HUES6 (cell line): ENCODE measurements around the gene PLB1.

Experiments used
- H3K27ac ChIP-seq: 2 replicates; pipeline ENCODE4 v1.7.0; 2013; ENCODE audit warnings: low read depth, mild to moderate bottlenecking, low read length, inconsistent platforms
- H3K27me3 ChIP-seq: 2 replicates; pipeline ENCODE4 v1.6.1; 2013; ENCODE audit warnings: low read length; ENCODE audit not compliant: control insufficient read depth, insufficient read depth
- H3K36me3 ChIP-seq: 2 replicates; pipeline ENCODE4 v1.6.1; 2013; ENCODE audit warnings: low read length; ENCODE audit not compliant: control insufficient read depth, insufficient read depth
- H3K4me1 ChIP-seq: 2 replicates; pipeline ENCODE4 v1.6.1; 2013; ENCODE audit warnings: low read length; ENCODE audit not compliant: control insufficient read depth, insufficient read depth
- H3K4me3 ChIP-seq: 2 replicates; pipeline ENCODE4 v1.5.1; 2013; ENCODE audit warnings: low read depth, low read length
- H3K9ac ChIP-seq: one replicate; pipeline ENCODE4 v1.6.1; 2013; ENCODE audit warnings: mild to moderate bottlenecking, low read length
- H3K9me3 ChIP-seq: 2 replicates; pipeline ENCODE4 v1.6.1; 2013; ENCODE audit warnings: low read depth, low read length; ENCODE audit not compliant: control insufficient read depth, insufficient read depth

The PLB1 gene

GRCh38 chr2:28505361-28505760, 9.5 kb downstream of the PLB1 start:
- H3K27ac ChIP-seq: no peak overlapping the region

DNA sequence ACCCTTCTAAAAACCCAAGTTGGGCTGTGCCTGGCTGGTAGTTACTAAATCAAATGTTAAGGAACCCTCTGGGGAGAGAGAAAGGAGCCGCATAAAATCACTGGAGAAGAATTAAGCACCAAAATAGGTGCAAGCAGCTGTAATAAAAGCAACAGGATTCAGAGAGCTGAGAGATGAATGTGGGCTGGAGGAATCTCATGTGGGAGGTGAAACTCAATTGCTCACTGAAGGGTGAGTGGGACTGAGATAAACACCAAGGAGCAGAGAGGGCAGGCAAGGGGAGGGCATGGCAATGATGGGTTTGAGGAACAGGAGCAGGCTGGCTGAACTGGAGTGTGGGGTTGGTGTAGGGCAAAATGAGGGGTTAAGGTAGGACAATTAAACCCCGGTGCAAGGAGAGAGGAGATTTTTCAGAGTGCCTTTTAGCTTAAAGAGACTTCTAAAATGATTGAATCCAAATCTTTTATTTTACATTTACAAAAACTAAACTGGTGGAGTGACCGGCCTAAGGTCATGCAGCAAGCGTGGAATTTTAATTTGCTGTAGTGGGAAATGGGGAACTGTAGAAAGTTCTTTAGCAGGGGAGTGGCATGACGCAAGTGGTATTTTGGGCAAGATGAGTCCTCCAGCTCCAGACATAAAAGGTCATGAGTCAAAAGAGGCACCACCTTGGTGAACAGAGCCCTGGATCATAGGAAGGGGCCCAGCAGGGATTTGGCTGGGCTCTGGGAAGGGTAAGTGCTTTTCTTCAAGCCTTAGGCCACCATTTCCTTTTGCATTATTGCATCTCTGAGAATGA, 10.5 kb downstream of the PLB1 start:
- no peaks in the 10 kb centered on the region for H3K27me3 ChIP-seq
- no peaks in the 10 kb centered on the region for H3K36me3 ChIP-seq
- H3K9me3 ChIP-seq: no peaks in the 10 kb centered on the region
- no peak overlapping the region for H3K4me3 ChIP-seq
- no peaks in the 10 kb centered on the region; the same call in 1 of the 2 replicates for H3K4me1 ChIP-seq
- H3K9ac ChIP-seq: no peak overlapping the region
- no peak overlapping the region for H3K27ac ChIP-seq

More at GRCh38 chr2:28505361-28505760, 9.5 kb downstream of the PLB1 start:
- Histone ChIP-seq H3K4me1 (no peaks in the 10 kb centered on the region; the same call in 1 of the 2 replicates), H3K9ac (no peak overlapping the region), H3K27me3 (no peaks in the 10 kb centered on the region), H3K9me3 (no peaks in the 10 kb centered on the region), H3K4me3 (no peak overlapping the region), H3K36me3 (no peaks in the 10 kb centered on the region)

DNA sequence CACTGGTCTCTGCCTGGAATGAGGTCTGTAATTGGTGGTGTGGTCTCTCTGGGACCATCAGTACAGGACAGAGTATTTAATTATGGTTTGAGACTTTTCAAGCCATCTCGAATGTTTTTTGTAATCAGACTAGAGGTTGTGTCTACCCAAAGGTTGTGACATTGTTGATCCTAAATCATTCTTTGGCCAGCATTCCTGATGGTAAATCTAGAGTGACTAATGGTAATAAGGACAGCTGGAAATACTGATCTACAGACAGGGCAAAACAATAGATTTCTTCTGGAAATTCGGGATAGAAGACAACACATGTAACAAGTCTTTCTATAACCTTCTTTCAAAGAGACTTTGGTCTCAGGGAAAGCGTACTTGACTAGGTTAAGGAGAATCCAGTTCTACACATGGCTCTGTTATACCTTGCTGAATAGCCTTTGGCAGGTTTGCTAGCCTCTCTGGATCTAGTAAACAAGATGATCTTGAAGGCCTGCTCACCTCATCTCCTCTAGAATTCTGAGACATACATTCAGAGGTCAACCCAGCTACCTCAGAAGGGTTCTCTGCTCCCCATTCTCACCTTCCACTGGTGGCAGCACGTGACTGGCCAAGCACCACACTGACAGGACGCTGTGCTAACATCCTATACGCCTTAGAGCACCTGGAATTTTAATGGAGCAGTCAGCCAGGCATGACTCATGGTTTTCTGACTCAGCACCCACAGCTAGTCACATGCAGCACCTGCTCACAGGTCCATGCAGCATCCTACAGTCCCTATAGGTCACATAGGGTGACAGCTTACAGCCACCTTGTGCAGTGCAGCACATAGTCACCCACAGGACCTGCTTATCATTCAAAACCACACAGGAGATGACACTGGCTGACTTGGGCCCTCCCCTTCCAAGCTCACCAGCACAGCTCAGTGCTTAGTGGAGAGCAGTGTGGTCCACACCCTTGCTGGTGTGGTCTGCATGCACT, 12.2 kb downstream of the PLB1 start:
- H3K27ac ChIP-seq: no peak overlapping the region
- no peaks in the 10 kb centered on the region; the same call in 1 of the 2 replicates for H3K4me1 ChIP-seq
- no peaks in the 10 kb centered on the region for H3K27me3 ChIP-seq
- H3K4me3 ChIP-seq: no peak overlapping the region
- H3K36me3 ChIP-seq: no peaks in the 10 kb centered on the region
- no peak overlapping the region for H3K9ac ChIP-seq
- H3K9me3 ChIP-seq: no peaks in the 10 kb centered on the region; the same call in 1 of the 2 replicates

- H3K9me3 ChIP-seq: no peaks in the 10 kb centered on the region; the same call in 1 of the 2 replicates
- H3K4me3 ChIP-seq: no peak overlapping the region
- no peaks in the 10 kb centered on the region for H3K27me3 ChIP-seq
- H3K9ac ChIP-seq: no peak overlapping the region
- H3K4me1 ChIP-seq: no peaks in the 10 kb centered on the region; the same call in 1 of the 2 replicates
- no peaks in the 10 kb centered on the region for H3K36me3 ChIP-seq
- no peak overlapping the region for H3K27ac ChIP-seq
Measured at GRCh38 chr2:28509361-28509760, 13.5 kb downstream of the PLB1 start.

DNA sequence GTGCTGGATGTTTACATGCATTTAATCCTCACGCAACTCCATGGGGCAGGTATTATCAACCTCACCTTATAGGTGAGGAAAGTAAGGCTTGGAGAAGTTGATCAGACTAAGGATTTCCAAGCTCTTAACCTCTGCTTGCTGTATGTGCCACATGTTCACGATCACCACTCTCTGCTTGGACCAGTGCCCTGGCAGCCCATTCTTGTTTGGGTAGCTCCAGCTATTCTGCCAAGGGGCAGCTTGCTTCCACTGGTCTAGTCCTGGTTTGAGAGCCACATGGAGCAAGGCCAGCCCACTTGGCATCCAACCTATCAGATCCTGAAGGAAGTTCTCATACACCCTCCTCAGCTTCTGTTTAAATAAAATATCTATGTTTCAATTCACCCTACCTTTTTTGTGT, 14.3 kb downstream of the PLB1 start:
- Histone ChIP-seq H3K27me3 (no peaks in the 10 kb centered on the region), H3K9ac (no peak overlapping the region)

GRCh38 chr2:28511871-28512606, 16.2 kb downstream of the PLB1 start:
- no peak overlapping the region for H3K9ac ChIP-seq
- H3K9me3 ChIP-seq: no peaks in the 10 kb centered on the region; the same call in 1 of the 2 replicates
- peaks cover 5% of the 10 kb centered on the region for H3K27me3 ChIP-seq
- no peaks in the 10 kb centered on the region for H3K36me3 ChIP-seq
- H3K27ac ChIP-seq: no peak overlapping the region
- no peak overlapping the region for H3K4me3 ChIP-seq
- no peaks in the 10 kb centered on the region; the same call in 1 of the 2 replicates for H3K4me1 ChIP-seq

More for the DNA sequence above, 14.3 kb downstream of the PLB1 start:
- no peak overlapping the region for H3K27ac ChIP-seq
- no peak overlapping the region for H3K4me3 ChIP-seq
- H3K36me3 ChIP-seq: no peaks in the 10 kb centered on the region
- H3K4me1 ChIP-seq: no peaks in the 10 kb centered on the region; the same call in 1 of the 2 replicates
- no peaks in the 10 kb centered on the region; the same call in 1 of the 2 replicates for H3K9me3 ChIP-seq

- Histone ChIP-seq H3K4me3 (no peak overlapping the region), H3K9ac (no peak overlapping the region), H3K9me3 (no peaks in the 10 kb centered on the region; the same call in 1 of the 2 replicates), H3K27ac (no peak overlapping the region), H3K4me1 (no peaks in the 10 kb centered on the region; the same call in 1 of the 2 replicates), H3K27me3 (peaks cover 5% of the 10 kb centered on the region), H3K36me3 (no peaks in the 10 kb centered on the region)
Measured at GRCh38 chr2:28512607-28512965, 16.7 kb downstream of the PLB1 start.

GRCh38 chr2:28513097-28513496, 17.2 kb downstream of the PLB1 start:
- Histone ChIP-seq H3K9ac (no peak overlapping the region), H3K27ac (no peak overlapping the region), H3K9me3 (no peaks in the 10 kb centered on the region; the same call in 1 of the 2 replicates), H3K4me1 (no peaks in the 10 kb centered on the region; the same call in 1 of the 2 replicates), H3K27me3 (peaks cover 5% of the 10 kb centered on the region), H3K4me3 (no peak overlapping the region), H3K36me3 (no peaks in the 10 kb centered on the region)

- H3K27ac ChIP-seq: no peak overlapping the region
- H3K9me3 ChIP-seq: no peaks in the 10 kb centered on the region; the same call in 1 of the 2 replicates
- peaks cover 5% of the 10 kb centered on the region for H3K27me3 ChIP-seq
- no peaks in the 10 kb centered on the region for H3K4me1 ChIP-seq
- H3K4me3 ChIP-seq: no peak overlapping the region
- H3K9ac ChIP-seq: no peak overlapping the region
- no peaks in the 10 kb centered on the region for H3K36me3 ChIP-seq
Measured at GRCh38 chr2:28515176-28515751, 19.4 kb downstream of the PLB1 start.

DNA sequence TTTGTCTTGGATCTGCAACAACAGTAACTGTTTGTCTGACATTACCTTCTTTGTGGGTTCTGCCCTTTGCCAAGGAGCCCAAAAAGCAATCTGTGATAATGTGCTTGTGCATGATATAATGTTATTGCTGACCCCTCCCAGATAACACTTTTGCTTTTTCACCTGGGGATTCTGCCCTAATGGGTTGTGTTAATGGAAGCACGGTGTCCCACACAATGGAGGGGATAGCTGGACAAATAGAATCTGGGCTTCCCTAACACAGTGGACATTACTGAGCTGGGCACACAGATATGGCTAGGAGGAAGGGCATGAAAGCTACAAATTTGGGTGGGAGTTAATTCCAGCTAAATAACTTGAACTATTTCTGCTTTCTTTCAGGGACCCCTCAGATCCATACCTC, 20.6 kb downstream of the PLB1 start:
- Histone ChIP-seq H3K4me1 (no peaks in the 10 kb centered on the region), H3K9ac (no peak overlapping the region), H3K27me3 (peaks cover 5% of the 10 kb centered on the region), H3K36me3 (no peaks in the 10 kb centered on the region), H3K27ac (no peak overlapping the region), H3K4me3 (no peak overlapping the region), H3K9me3 (no peaks in the 10 kb centered on the region; the same call in 1 of the 2 replicates)
